BLaER1 (cell line): Measurements from ENCODE around the gene KRTAP9-2.
"Not testable (repeated sequence)": the region's sequence is repeated elsewhere in the genome, so short reads cannot be mapped to it uniquely, and the experiment has no call there.

ENCODE experiments used
- H3K27ac ChIP-seq: shearing (Covaris generic); formaldehyde crosslinking; 2 replicates; pipeline ENCODE4 v1.8.1; 2022
- H3K27me3 ChIP-seq: shearing (Covaris generic); formaldehyde crosslinking; 2 replicates; pipeline ENCODE4 v1.8.1; 2022
- H3K36me3 ChIP-seq: shearing (Covaris generic); formaldehyde crosslinking; 2 replicates; pipeline ENCODE4 v1.8.1; 2022
- H3K4me1 ChIP-seq: shearing (Covaris generic); formaldehyde crosslinking; 2 replicates; pipeline ENCODE4 v1.8.1; 2022
- H3K4me2 ChIP-seq: shearing (Covaris generic); formaldehyde crosslinking; 2 replicates; pipeline ENCODE4 v1.8.1; 2022
- H3K4me3 ChIP-seq: shearing (Covaris generic); formaldehyde crosslinking; 2 replicates; pipeline ENCODE4 v1.8.1; 2022
- H3K9ac ChIP-seq: shearing (Covaris generic); formaldehyde crosslinking; 2 replicates; pipeline ENCODE4 v1.8.1; 2022
- H3K9me3 ChIP-seq: shearing (Covaris generic); formaldehyde crosslinking; 2 replicates; pipeline ENCODE4 v1.8.1; 2022
- H4K20me1 ChIP-seq: shearing (Covaris generic); formaldehyde crosslinking; 2 replicates; pipeline ENCODE4 v1.8.1; 2022
- Cebpa-rat ChIP-seq: shearing (Covaris generic); IDR thresholded peaks from 2 replicates; pipeline ENCODE4 v1.8.1; 2022

KRTAP9-2 gene

GRCh38 chr17:41267711-41268110 is 41.3 kb downstream of the KRTAP9-2 start:
- Histone ChIP-seq H3K27me3 (no peaks in the 10 kb centered on the region), H3K4me1 (no peaks in the 10 kb centered on the region), H3K36me3 (no peaks in the 10 kb centered on the region), H3K9me3 (no peaks in the 10 kb centered on the region), H3K4me2 (no peak overlapping the region), H4K20me1 (no peaks in the 10 kb centered on the region), H3K27ac (no peak overlapping the region), H3K9ac (no peak overlapping the region), H3K4me3 (no peak overlapping the region)
- TF ChIP-seq Cebpa-rat: no peak

- H3K4me1 ChIP-seq, H3K9me3 ChIP-seq, H3K4me3 ChIP-seq, H4K20me1 ChIP-seq, H3K27ac ChIP-seq, H3K4me2 ChIP-seq, H3K36me3 ChIP-seq, H3K9ac ChIP-seq, H3K27me3 ChIP-seq: not testable (repeated sequence)
Observed at GRCh38 chr17:41271323-41271722, 44.9 kb downstream of the KRTAP9-2 start.

GRCh38 chr17:41271858-41272257 is 45.4 kb downstream of the KRTAP9-2 start:
- no peak for TF ChIP-seq Cebpa-rat
- no peaks in the 10 kb centered on the region for H3K4me1 ChIP-seq
- H3K9ac ChIP-seq: no peak overlapping the region
- H4K20me1 ChIP-seq: no peaks in the 10 kb centered on the region
- H3K36me3 ChIP-seq: no peaks in the 10 kb centered on the region
- H3K27ac ChIP-seq: no peak overlapping the region
- H3K4me2 ChIP-seq: no peak overlapping the region
- H3K4me3 ChIP-seq: no peak overlapping the region
- no peaks in the 10 kb centered on the region for H3K9me3 ChIP-seq
- no peaks in the 10 kb centered on the region for H3K27me3 ChIP-seq

- H3K9ac ChIP-seq, H3K36me3 ChIP-seq, H3K27ac ChIP-seq, H4K20me1 ChIP-seq, H3K9me3 ChIP-seq, H3K4me2 ChIP-seq, H3K4me1 ChIP-seq, H3K27me3 ChIP-seq, H3K4me3 ChIP-seq: not testable (repeated sequence)
Observed at GRCh38 chr17:41275648-41276190, 49.3 kb downstream of the KRTAP9-2 start, which contains the start of gene KRTAP9-7. Gene KRTAP9-7, plus strand, starts transcription at chr17:41275698. Its CDS starts 0 bp downstream, at chr17:41275698.
